Fibroblast of lung (primary cell): ENCODE results near the gene WWC2. TPM values are rescaled to one million over a fixed set of nuclear protein-coding genes. Genes with fewer than 3 reads are reported as not detected.
A peak's percentile ranks its signal among the peaks of the same experiment; 100 is the strongest.

Experiments
- DNase-seq, 2 donors: peaks; one replicate each; pipeline versions ENCODE4 v3.0.0 to v3.0.0-alpha.2; 2010; ENCODE audit warnings: low read depth in 2 of 2
- H2AFZ ChIP-seq: 2 replicates; pipeline ENCODE4 v1.5.1; 2012; ENCODE audit warnings: low read length, control low read depth, inconsistent platforms
- H3K27ac ChIP-seq: 2 replicates; pipeline ENCODE4 v1.5.1; 2011; ENCODE audit warnings: low read length, control low read depth; ENCODE audit not compliant: insufficient read depth
- H3K27me3 ChIP-seq: 2 replicates; pipeline ENCODE4 v1.5.1; 2011; ENCODE audit warnings: mild to moderate bottlenecking, low read length; ENCODE audit not compliant: control insufficient read depth, insufficient read depth
- H3K36me3 ChIP-seq: 2 replicates; pipeline ENCODE4 v1.5.1; 2011; ENCODE audit warnings: low read length; ENCODE audit not compliant: control insufficient read depth, insufficient read depth
- H3K4me1 ChIP-seq: 2 replicates; pipeline ENCODE4 v1.5.1; 2011; ENCODE audit warnings: low read length; ENCODE audit not compliant: control insufficient read depth, insufficient read depth; ENCODE audit errors: extremely low read depth
- H3K4me2 ChIP-seq: 2 replicates; pipeline ENCODE4 v1.5.1; 2011; ENCODE audit warnings: low read length, control low read depth; ENCODE audit not compliant: insufficient read depth; ENCODE audit errors: extremely low read depth
- H3K4me3 ChIP-seq, 4 experiments: fragments of 200-600 bp in 1 of 4; sonication (generic) in 1 of 4; replicated peaks in 1 of 4; 2 replicates each; pipeline ENCODE4 v1.5.1; 2011 to 2016; ENCODE audit warnings: low read length in 4 of 4, low read depth in 3 of 4, mild to moderate bottlenecking in 3 of 4, control low read depth in 2 of 4, inconsistent platforms in 1 of 4, mixed read lengths in 1 of 4; ENCODE audit not compliant: insufficient read depth in 1 of 4; ENCODE audit errors: control extremely low read depth in 1 of 4
- H3K79me2 ChIP-seq: 2 replicates; pipeline ENCODE4 v1.5.1; 2012; ENCODE audit warnings: mild to moderate bottlenecking, low read length, inconsistent platforms; ENCODE audit not compliant: control insufficient read depth, insufficient read depth
- H3K9ac ChIP-seq: 2 replicates; pipeline ENCODE4 v1.5.1; 2011; ENCODE audit warnings: mild to moderate bottlenecking, low read length, control low read depth; ENCODE audit not compliant: insufficient read depth
- H3K9me3 ChIP-seq: 2 replicates; pipeline ENCODE4 v1.5.1; 2012; ENCODE audit warnings: low read depth, low read length; ENCODE audit not compliant: control insufficient read depth, insufficient read depth
- H4K20me1 ChIP-seq: 2 replicates; pipeline ENCODE4 v1.5.1; 2011; ENCODE audit warnings: low read length; ENCODE audit not compliant: control insufficient read depth, insufficient read depth; ENCODE audit errors: extremely low read depth
- EZH2 ChIP-seq: IDR thresholded peaks from 2 replicates; pipeline ENCODE4 v1.5.1; 2012; ENCODE audit warnings: low read length, control low read depth, mild to moderate bottlenecking; ENCODE audit errors: missing control alignments
- polyA plus RNA-seq, 2 donors: library from polyadenylated mRNA; depleted of rRNA in 1 of 2; stranded (reverse) in 1 of 2; unstranded in 1 of 2; fragments of >200 nt; gene quantifications; 2 replicates each; pipeline ENCODE4 v1.2.1, GENCODE V29; 2011 to 2012; ENCODE audit warnings: missing spikeins in 1 of 2
- total RNA-seq: library from RNA; depleted of rRNA; stranded (reverse); fragments of >200 nt; gene quantifications from 2 replicates; pipeline ENCODE4 v1.2.1, GENCODE V29; 2014
- TF ChIP-seq, protein P1 (sequence below), 2 donors: IDR thresholded peaks in 1 of 2; conservative IDR thresholded peaks in 1 of 2; 1 replicate in 1 of 2; 2 replicates in 1 of 2; pipeline ENCODE4 v1.5.1; 2011 to 2012; ENCODE audit warnings: low read length in 2 of 2, control low read depth in 1 of 2, inconsistent platforms in 1 of 2, low read depth in 1 of 2, mild to moderate bottlenecking in 1 of 2

WWC2 gene
- total and polyA plus RNA-seq, 2 donors (not counting 1 experiment from before 2014, with no cell fraction given), result 31.6 to 34.0 TPM

DNA sequence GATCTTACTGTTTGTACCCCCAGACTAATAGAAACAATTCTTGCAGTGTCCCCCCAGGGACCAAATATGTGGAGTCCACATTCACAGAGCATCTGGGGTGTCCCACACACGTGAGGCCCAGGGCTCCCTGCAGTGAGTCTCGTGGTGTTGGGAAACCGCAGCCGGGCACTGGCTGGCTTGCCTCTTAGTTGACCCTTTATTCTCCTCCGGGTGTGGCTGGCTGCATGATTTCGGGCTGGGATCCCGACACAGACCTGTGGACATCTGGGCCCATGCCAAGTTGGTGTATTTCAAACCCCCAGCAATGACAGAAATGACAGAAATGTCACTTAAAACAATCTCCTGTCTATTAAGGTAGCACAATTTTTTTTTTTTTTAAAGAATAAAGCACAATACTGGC, 238.8 kb downstream of the WWC2 start:
- no peak for DNase-seq
- TF ChIP-seq, protein P1, sequence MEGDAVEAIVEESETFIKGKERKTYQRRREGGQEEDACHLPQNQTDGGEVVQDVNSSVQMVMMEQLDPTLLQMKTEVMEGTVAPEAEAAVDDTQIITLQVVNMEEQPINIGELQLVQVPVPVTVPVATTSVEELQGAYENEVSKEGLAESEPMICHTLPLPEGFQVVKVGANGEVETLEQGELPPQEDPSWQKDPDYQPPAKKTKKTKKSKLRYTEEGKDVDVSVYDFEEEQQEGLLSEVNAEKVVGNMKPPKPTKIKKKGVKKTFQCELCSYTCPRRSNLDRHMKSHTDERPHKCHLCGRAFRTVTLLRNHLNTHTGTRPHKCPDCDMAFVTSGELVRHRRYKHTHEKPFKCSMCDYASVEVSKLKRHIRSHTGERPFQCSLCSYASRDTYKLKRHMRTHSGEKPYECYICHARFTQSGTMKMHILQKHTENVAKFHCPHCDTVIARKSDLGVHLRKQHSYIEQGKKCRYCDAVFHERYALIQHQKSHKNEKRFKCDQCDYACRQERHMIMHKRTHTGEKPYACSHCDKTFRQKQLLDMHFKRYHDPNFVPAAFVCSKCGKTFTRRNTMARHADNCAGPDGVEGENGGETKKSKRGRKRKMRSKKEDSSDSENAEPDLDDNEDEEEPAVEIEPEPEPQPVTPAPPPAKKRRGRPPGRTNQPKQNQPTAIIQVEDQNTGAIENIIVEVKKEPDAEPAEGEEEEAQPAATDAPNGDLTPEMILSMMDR (conservative IDR thresholded peaks at IDR 0.05 in 1 of 2, IDR thresholded peaks at IDR 0.05 in 1 of 2; ENCODE audit: low read depth in 1 of 2, low read length in 2 of 2), result no peak
- TF ChIP-seq EZH2, result no peak

GRCh38 chr4:183342541-183343533, 243.8 kb downstream of the WWC2 start:
- Histone ChIP-seq H3K36me3 (no peaks in the 10 kb centered on the region), H3K27me3 (no peaks in the 10 kb centered on the region), H2AFZ (peak overlapping the region; percentile 37), H3K4me2 (no peak overlapping the region), H3K79me2 (no peaks in the 10 kb centered on the region), H3K27ac (no peak overlapping the region), H3K9me3 (no peaks in the 10 kb centered on the region), H4K20me1 (no peaks in the 10 kb centered on the region), H3K4me1 (no peaks in the 10 kb centered on the region), H3K9ac (no peak overlapping the region), H3K4me3 (peak overlapping the region in 1 of 4 experiments; percentile 7)
- TF ChIP-seq, protein P1 (conservative IDR thresholded peaks at IDR 0.05 in 1 of 2, IDR thresholded peaks at IDR 0.05 in 1 of 2; ENCODE audit: low read depth in 1 of 2, low read length in 2 of 2), result no peak
- no peak for TF ChIP-seq EZH2
- no peak for DNase-seq

More for the DNA sequence above, 238.8 kb downstream of the WWC2 start:
- H4K20me1 ChIP-seq, result no peaks in the 10 kb centered on the region
- no peak overlapping the region for H3K27ac ChIP-seq
- H3K79me2 ChIP-seq, result no peaks in the 10 kb centered on the region
- H3K4me3 ChIP-seq, result no peak overlapping the region
- H3K9ac ChIP-seq, result no peak overlapping the region
- H3K9me3 ChIP-seq, result no peaks in the 10 kb centered on the region
- H3K4me1 ChIP-seq, result peaks cover 11% of the 10 kb centered on the region
- no peaks in the 10 kb centered on the region for H3K36me3 ChIP-seq
- H3K4me2 ChIP-seq, result no peak overlapping the region
- no peak overlapping the region for H2AFZ ChIP-seq
- no peaks in the 10 kb centered on the region for H3K27me3 ChIP-seq

- peaks cover 6% of the 10 kb centered on the region for H3K4me1 ChIP-seq
- H3K4me2 ChIP-seq, result no peak overlapping the region
- no peak overlapping the region for H3K9ac ChIP-seq
- TF ChIP-seq EZH2, result no peak
- TF ChIP-seq, protein P1 (conservative IDR thresholded peaks at IDR 0.05 in 1 of 2, IDR thresholded peaks at IDR 0.05 in 1 of 2; ENCODE audit: low read depth in 1 of 2, low read length in 2 of 2), result no peak
- H2AFZ ChIP-seq, result no peak overlapping the region
- H3K4me3 ChIP-seq, result no peak overlapping the region
- H3K36me3 ChIP-seq, result no peaks in the 10 kb centered on the region
- no peak overlapping the region for H3K27ac ChIP-seq
- no peaks in the 10 kb centered on the region for H3K27me3 ChIP-seq
- no peaks in the 10 kb centered on the region for H4K20me1 ChIP-seq
- no peaks in the 10 kb centered on the region for H3K79me2 ChIP-seq
- no peaks in the 10 kb centered on the region for H3K9me3 ChIP-seq
- DNase-seq, result no peak
Measured at GRCh38 chr4:183343730-183344129, 244.7 kb downstream of the WWC2 start.
